ENCODE measurements around the gene ZFAND2A.

DNA sequence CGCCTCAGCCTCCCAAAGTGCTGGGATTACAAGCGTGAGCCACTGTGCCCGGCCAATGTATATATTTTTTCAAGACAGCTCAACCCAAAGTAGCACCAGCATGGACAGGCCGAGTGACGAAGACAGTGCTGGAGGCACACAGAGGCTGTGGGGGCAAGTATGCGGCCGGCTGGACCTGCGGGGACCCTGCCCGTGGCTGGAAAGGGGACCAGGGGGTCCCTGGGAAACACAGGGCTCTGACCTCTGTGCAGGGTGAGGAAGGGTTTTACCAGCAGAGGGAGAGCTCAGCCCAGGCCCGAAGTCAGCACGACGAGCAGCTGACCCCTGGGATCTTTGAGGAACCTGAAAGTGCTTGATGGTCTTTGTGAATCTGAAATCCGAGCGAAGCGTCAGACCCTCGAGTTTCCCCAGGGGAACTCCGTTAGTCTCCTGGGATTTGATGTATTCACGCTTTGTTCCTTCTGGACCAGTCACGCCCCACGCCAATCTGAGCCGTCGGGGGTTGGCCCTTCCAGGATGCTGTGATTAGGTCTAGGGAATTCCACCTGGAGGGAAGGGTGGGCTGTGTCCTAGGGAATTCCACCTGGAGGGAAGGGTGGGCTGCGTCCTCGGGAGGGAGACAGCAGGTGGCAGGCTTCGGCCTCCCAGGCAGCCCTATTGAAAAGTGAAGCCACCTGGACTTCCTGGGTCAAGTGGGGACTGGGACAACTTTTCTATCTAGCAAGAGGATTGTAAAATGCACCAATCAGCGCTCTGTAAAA is 10.9 kb upstream of the ZFAND2A start:
- TF ChIP-seq, protein P1, sequence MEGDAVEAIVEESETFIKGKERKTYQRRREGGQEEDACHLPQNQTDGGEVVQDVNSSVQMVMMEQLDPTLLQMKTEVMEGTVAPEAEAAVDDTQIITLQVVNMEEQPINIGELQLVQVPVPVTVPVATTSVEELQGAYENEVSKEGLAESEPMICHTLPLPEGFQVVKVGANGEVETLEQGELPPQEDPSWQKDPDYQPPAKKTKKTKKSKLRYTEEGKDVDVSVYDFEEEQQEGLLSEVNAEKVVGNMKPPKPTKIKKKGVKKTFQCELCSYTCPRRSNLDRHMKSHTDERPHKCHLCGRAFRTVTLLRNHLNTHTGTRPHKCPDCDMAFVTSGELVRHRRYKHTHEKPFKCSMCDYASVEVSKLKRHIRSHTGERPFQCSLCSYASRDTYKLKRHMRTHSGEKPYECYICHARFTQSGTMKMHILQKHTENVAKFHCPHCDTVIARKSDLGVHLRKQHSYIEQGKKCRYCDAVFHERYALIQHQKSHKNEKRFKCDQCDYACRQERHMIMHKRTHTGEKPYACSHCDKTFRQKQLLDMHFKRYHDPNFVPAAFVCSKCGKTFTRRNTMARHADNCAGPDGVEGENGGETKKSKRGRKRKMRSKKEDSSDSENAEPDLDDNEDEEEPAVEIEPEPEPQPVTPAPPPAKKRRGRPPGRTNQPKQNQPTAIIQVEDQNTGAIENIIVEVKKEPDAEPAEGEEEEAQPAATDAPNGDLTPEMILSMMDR (IDR thresholded peaks at IDR 0.05; ENCODE audit: low read length), result no peak
- no peak for TF ChIP-seq EZH2 (IDR thresholded peaks at IDR 0.05; ENCODE audit: borderline replicate concordance, low read length)

Data from OCI-LY1 (cell line).